ENCODE measurements around the gene BAAT. TPM values are rescaled to one million over a fixed set of nuclear protein-coding genes. Genes with fewer than 3 reads are reported as not detected.

The BAAT gene
- total and polyA plus RNA-seq, 9 of the 15 experiments (the other 6 are each of a cell fraction or from before 2014, with no cell fraction given) = 0.17 to 0.76 (median 0.32) TPM

DNA sequence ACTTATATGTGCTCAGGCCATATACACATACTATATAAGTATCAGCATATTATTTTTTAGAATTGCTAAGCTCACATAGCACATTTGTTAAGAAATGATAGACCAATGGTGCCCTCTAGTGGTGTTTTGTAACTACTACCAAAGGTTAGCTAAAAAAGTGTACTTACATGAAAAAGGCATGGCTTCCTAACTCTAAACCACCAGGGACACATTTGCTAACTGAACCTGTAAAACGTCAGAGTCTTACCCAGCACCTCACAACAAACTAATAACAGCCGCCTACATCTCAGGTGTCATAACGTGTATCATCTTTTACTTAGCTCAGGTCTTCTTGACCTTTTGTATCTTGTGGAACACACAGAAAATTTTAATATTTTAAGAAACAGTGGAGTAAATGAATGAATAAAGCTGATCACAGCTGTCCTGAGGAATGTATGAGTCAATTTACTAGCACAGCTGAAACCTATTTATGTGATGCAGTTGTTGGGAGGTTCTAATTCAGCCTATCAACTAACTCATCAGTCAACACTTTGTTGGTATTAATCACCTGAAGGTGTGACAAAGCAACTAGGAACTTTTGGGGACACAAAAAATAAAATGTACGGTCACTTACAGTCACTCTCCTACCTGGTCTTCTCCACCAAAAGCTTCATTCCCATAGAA is 72.9 kb downstream of the BAAT start (continued):
- TF ChIP-seq REST (IDR thresholded peaks at IDR 0.05; ENCODE audit: borderline replicate concordance) (peak; percentile 73; the same call in 1 of the 2 replicates), REST (CRISPR knock-in tag; IDR thresholded peaks at IDR 0.05; ENCODE audit: low read depth) (no peak), RAD21 (CRISPR knock-in tag; conservative IDR thresholded peaks at IDR 0.05 in 1 of 2, IDR thresholded peaks at IDR 0.05 in 1 of 2) (peak; percentile 79 to 89), ZNF239 (CRISPR knock-in tag; IDR thresholded peaks at IDR 0.05) (no peak), STAT6 (CRISPR knock-in tag; IDR thresholded peaks at IDR 0.05) (no peak), MYBL2 (IDR thresholded peaks at IDR 0.05; ENCODE audit: low read depth) (no peak), MYBL2 (CRISPR knock-in tag; IDR thresholded peaks at IDR 0.05; ENCODE audit: borderline replicate concordance) (no peak), SMC3 (conservative IDR thresholded peaks at IDR 0.05; ENCODE audit: insufficient read depth, low read depth, low read length) (peak; percentile 62), ZBTB7A (IDR thresholded peaks at IDR 0.05; ENCODE audit: borderline replicate concordance, control insufficient read depth, low read depth, low read length) (no peak), HIVEP1 (CRISPR knock-in tag; IDR thresholded peaks at IDR 0.05) (no peak), XRCC5 (IDR thresholded peaks at IDR 0.05; ENCODE audit: low read depth, low read length) (no peak), STAT5A (IDR thresholded peaks at IDR 0.05; ENCODE audit: borderline replicate concordance, low read length) (no peak), EP300 (IDR thresholded peaks at IDR 0.05; ENCODE audit: low read length) (no peak), POLR2A (conservative IDR thresholded peaks at IDR 0.05) (no peak), MCM3 (IDR thresholded peaks at IDR 0.05) (no peak), LARP7 (IDR thresholded peaks at IDR 0.05) (no peak)
- TF ChIP-seq, protein P1, sequence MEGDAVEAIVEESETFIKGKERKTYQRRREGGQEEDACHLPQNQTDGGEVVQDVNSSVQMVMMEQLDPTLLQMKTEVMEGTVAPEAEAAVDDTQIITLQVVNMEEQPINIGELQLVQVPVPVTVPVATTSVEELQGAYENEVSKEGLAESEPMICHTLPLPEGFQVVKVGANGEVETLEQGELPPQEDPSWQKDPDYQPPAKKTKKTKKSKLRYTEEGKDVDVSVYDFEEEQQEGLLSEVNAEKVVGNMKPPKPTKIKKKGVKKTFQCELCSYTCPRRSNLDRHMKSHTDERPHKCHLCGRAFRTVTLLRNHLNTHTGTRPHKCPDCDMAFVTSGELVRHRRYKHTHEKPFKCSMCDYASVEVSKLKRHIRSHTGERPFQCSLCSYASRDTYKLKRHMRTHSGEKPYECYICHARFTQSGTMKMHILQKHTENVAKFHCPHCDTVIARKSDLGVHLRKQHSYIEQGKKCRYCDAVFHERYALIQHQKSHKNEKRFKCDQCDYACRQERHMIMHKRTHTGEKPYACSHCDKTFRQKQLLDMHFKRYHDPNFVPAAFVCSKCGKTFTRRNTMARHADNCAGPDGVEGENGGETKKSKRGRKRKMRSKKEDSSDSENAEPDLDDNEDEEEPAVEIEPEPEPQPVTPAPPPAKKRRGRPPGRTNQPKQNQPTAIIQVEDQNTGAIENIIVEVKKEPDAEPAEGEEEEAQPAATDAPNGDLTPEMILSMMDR (IDR thresholded peaks at IDR 0.05 in 2 of 3, conservative IDR thresholded peaks at IDR 0.05 in 1 of 3; ENCODE audit: insufficient read depth in 2 of 3, low read depth in 1 of 3, low read length in 3 of 3) = peak; percentile 51 to 81 (median 59); a peak in 5 of 6 replicates

Measured in K562 (cell line).